ENCODE data around the gene BLOC1S4.

BLOC1S4 gene

GRCh38 chr4:6705646-6706045 lies 10.3 kb upstream of the BLOC1S4 start:
- WGBS, 2 donors (ENCODE audit: extremely low coverage in 2 of 2, insufficient read length in 2 of 2, insufficient replicate concordance in 1 of 2) = no CpG with 5 or more reads among the region's 2 CpGs
- no peak overlapping the region for H2BK5ac ChIP-seq (ENCODE audit: low read length)
- H3K4ac ChIP-seq (ENCODE audit: low read length) = no peak overlapping the region
- H3K79me1 ChIP-seq (ENCODE audit: low read depth, low read length) = peaks cover 10% of the 10 kb centered on the region
- H4K8ac ChIP-seq (ENCODE audit: low read depth, low read length) = no peak overlapping the region
- no peak overlapping the region for H3K14ac ChIP-seq (ENCODE audit: low read length)
- H3K27ac ChIP-seq (replicated peaks; ENCODE audit: low read length) = no peak overlapping the region
- H3K4me2 ChIP-seq (ENCODE audit: insufficient read depth, low read length, poor library complexity, severe bottlenecking) = no peak overlapping the region
- no peak overlapping the region for H2BK12ac ChIP-seq (ENCODE audit: low read length)
- H2AFZ ChIP-seq (ENCODE audit: low read length) = no peak overlapping the region
- no peak overlapping the region for H2BK120ac ChIP-seq (ENCODE audit: low read depth, low read length)
- H3K4me1 ChIP-seq (ENCODE audit: control insufficient read depth in 2 of 2, insufficient read depth in 1 of 2, low read depth in 1 of 2, low read length in 2 of 2) = peaks cover 7 to 12% of the 10 kb centered on the region in 2 donors
- no peak overlapping the region for H4K91ac ChIP-seq (ENCODE audit: low read depth, low read length, poor library complexity)
- peaks cover 11 to 63% of the 10 kb centered on the region in 2 donors for H3K9me3 ChIP-seq (replicated peaks in 1 of 2; ENCODE audit: control insufficient read depth in 2 of 2, insufficient read depth in 1 of 2, low read depth in 1 of 2, low read length in 2 of 2)
- no peaks in the 10 kb centered on the region for H3K27me3 ChIP-seq (ENCODE audit: control insufficient read depth in 3 of 3, insufficient read depth in 3 of 3, low read depth in 1 of 3, low read length in 3 of 3)
- no peak for DNase-seq (ENCODE audit: low spot score)
- H3K4me3 ChIP-seq (ENCODE audit: low read length in 2 of 2) = no peak overlapping the region
- H2BK15ac ChIP-seq (ENCODE audit: low read length) = no peak overlapping the region
- no peak overlapping the region for H3K23ac ChIP-seq (ENCODE audit: low read depth, low read length, poor library complexity)
- H3K9ac ChIP-seq (ENCODE audit: low read depth, low read length, poor library complexity) = no peak overlapping the region
- H3K36me3 ChIP-seq (replicated peaks in 1 of 2; ENCODE audit: control insufficient read depth in 2 of 2, insufficient read depth in 2 of 2, low read length in 2 of 2) = peaks cover 19 to 69% of the 10 kb centered on the region in 2 donors
- no peak overlapping the region for H3K18ac ChIP-seq (ENCODE audit: low read length)
- no peak overlapping the region for H2AK5ac ChIP-seq (ENCODE audit: low read depth, low read length)

- no peak overlapping the region for H3K4me3 ChIP-seq (ENCODE audit: low read length in 2 of 2)
- no peak overlapping the region for H4K91ac ChIP-seq (ENCODE audit: low read depth, low read length, poor library complexity)
- H3K36me3 ChIP-seq (replicated peaks in 1 of 2; ENCODE audit: control insufficient read depth in 2 of 2, insufficient read depth in 2 of 2, low read length in 2 of 2) = peaks cover 19 to 67% of the 10 kb centered on the region in 2 donors
These were observed 9.8 kb upstream of the BLOC1S4 start for GRCh38 chr4:6706173-6706572.

DNA sequence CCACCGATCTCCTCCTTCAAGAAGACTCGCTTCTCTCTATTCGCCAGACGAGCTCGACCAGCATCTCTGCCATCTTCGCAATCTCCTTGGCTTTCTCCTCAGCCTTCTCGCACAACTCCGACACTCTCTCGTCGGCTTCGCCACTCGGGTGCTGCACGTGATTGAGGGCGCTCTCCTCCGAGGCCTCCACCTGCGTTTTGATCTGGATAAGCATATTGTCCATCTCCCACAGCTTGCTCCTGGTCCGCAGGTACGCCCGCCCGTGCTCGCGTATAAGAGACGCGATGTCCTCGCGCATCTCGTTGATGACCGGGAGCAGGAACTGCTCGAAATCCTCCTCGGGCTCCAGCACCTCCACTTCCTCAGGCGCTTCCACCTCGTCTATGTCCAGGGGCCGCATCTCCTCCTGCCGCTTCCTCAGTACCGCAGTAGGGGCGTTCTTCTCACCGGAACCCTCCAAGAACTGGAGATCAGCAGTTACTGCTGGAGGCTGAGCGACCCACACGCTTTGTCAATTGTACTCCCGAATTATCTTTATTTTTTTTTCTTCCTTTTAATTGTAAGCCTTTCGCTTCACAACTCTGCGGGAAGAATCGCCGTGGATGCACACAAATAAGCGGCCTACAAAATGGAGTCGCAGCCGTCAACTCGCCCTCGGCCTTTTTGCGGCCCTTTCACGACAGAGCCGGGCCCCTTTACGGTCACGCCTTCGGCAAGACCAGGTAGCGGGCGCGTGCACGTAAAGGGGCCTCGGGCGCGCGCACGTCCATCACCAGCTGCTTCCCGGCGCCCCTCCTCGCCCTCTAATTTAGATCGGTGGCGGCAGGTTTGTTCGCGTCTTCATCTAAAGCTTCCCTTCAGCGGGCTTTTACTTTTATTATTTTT lies 6.5 kb upstream of the BLOC1S4 start, which contains the start of gene MRFAP1L1:
MRFAP1L1 (minus strand) TSS at position 636 of the 885 bp plus-strand sequence; CDS start at position 400, 236 bp downstream.
- WGBS, 2 donors (ENCODE audit: extremely low coverage in 2 of 2, insufficient read length in 2 of 2, insufficient replicate concordance in 1 of 2) = no CpG with 5 or more reads among the region's 72 CpGs
- Histone ChIP-seq H2BK5ac (ENCODE audit: low read length) (no peak within 1 kb of the TSS), H3K27ac (replicated peaks; ENCODE audit: low read length) (peak within 1 kb of the TSS; percentile 74), H3K18ac (ENCODE audit: low read length) (peak within 1 kb of the TSS; percentile 61), H2BK12ac (ENCODE audit: low read length) (no peak within 1 kb of the TSS), H3K79me1 (ENCODE audit: low read depth, low read length) (peaks cover 6% of the 10 kb centered on the region), H3K4me3 (ENCODE audit: low read length in 2 of 2) (peak within 1 kb of the TSS; percentile 92 to 100), H2AK5ac (ENCODE audit: low read depth, low read length) (peak within 1 kb of the TSS; percentile 23), H3K9ac (ENCODE audit: low read depth, low read length, poor library complexity) (peak within 1 kb of the TSS; percentile 95), H2BK120ac (ENCODE audit: low read depth, low read length) (no peak within 1 kb of the TSS), H3K14ac (ENCODE audit: low read length) (no peak within 1 kb of the TSS), H3K4me2 (ENCODE audit: insufficient read depth, low read length, poor library complexity, severe bottlenecking) (peak within 1 kb of the TSS; percentile 68), H4K91ac (ENCODE audit: low read depth, low read length, poor library complexity) (no peak within 1 kb of the TSS), H2AFZ (ENCODE audit: low read length) (peak within 1 kb of the TSS; percentile 96), H3K4ac (ENCODE audit: low read length) (no peak within 1 kb of the TSS), H3K4me1 (ENCODE audit: control insufficient read depth in 2 of 2, insufficient read depth in 1 of 2, low read depth in 1 of 2, low read length in 2 of 2) (peaks cover 7 to 12% of the 10 kb centered on the region in 2 donors), H2BK15ac (ENCODE audit: low read length) (no peak within 1 kb of the TSS), H3K23ac (ENCODE audit: low read depth, low read length, poor library complexity) (peak within 1 kb of the TSS; percentile 25), H4K8ac (ENCODE audit: low read depth, low read length) (no peak within 1 kb of the TSS), H3K27me3 (ENCODE audit: control insufficient read depth in 3 of 3, insufficient read depth in 3 of 3, low read depth in 1 of 3, low read length in 3 of 3) (peaks cover 0 to 2% (median 0%) of the 10 kb centered on the region in 3 experiments), H3K36me3 (replicated peaks in 1 of 2; ENCODE audit: control insufficient read depth in 2 of 2, insufficient read depth in 2 of 2, low read length in 2 of 2) (peaks cover 10 to 39% of the 10 kb centered on the region in 2 donors), H3K9me3 (replicated peaks in 1 of 2; ENCODE audit: control insufficient read depth in 2 of 2, insufficient read depth in 1 of 2, low read depth in 1 of 2, low read length in 2 of 2) (peaks cover 1 to 40% of the 10 kb centered on the region in 2 donors)
- peak; percentile 96 for DNase-seq (ENCODE audit: low spot score)

More at GRCh38 chr4:6706173-6706572, 9.8 kb upstream of the BLOC1S4 start:
- no CpG with 5 or more reads among the region's 5 CpGs for WGBS, 2 donors (ENCODE audit: extremely low coverage in 2 of 2, insufficient read length in 2 of 2, insufficient replicate concordance in 1 of 2)
- Histone ChIP-seq H3K14ac (ENCODE audit: low read length) (no peak overlapping the region), H2BK120ac (ENCODE audit: low read depth, low read length) (no peak overlapping the region), H4K8ac (ENCODE audit: low read depth, low read length) (no peak overlapping the region), H2AK5ac (ENCODE audit: low read depth, low read length) (no peak overlapping the region), H3K4me1 (ENCODE audit: control insufficient read depth in 2 of 2, insufficient read depth in 1 of 2, low read depth in 1 of 2, low read length in 2 of 2) (peaks cover 7 to 12% of the 10 kb centered on the region in 2 donors), H2AFZ (ENCODE audit: low read length) (no peak overlapping the region), H3K4me2 (ENCODE audit: insufficient read depth, low read length, poor library complexity, severe bottlenecking) (no peak overlapping the region), H3K27me3 (ENCODE audit: control insufficient read depth in 3 of 3, insufficient read depth in 3 of 3, low read depth in 1 of 3, low read length in 3 of 3) (no peaks in the 10 kb centered on the region), H2BK12ac (ENCODE audit: low read length) (no peak overlapping the region), H3K4ac (ENCODE audit: low read length) (no peak overlapping the region), H3K23ac (ENCODE audit: low read depth, low read length, poor library complexity) (no peak overlapping the region), H2BK15ac (ENCODE audit: low read length) (no peak overlapping the region), H3K79me1 (ENCODE audit: low read depth, low read length) (peaks cover 10% of the 10 kb centered on the region), H3K18ac (ENCODE audit: low read length) (no peak overlapping the region), H2BK5ac (ENCODE audit: low read length) (no peak overlapping the region), H3K9ac (ENCODE audit: low read depth, low read length, poor library complexity) (no peak overlapping the region), H3K9me3 (replicated peaks in 1 of 2; ENCODE audit: control insufficient read depth in 2 of 2, insufficient read depth in 1 of 2, low read depth in 1 of 2, low read length in 2 of 2) (peaks cover 11 to 65% of the 10 kb centered on the region in 2 donors), H3K27ac (replicated peaks; ENCODE audit: low read length) (no peak overlapping the region)
- no peak for DNase-seq (ENCODE audit: low spot score)

DNA sequence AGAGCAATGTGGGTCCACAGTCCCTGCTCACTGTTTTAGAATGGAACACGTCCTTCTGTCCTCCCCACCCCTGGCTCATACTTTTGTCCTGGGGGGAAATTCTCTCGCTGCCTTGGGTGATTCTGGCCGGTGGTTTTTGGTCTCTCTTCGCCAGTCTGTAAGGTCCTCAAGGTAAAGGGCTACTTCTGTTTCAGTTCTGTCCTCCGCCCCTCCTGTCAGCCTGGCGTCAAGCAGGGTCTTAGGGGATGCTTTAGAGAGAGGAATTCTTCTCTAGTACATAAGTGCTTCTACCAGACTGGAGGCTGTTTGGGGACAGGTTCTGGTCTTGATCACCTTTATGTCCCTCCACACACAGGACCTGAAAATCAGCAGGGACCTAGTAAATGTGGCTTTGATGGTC lies 5.7 kb upstream of the BLOC1S4 start:
- H3K4me3 ChIP-seq (ENCODE audit: low read length in 2 of 2) = peak overlapping the region; percentile 75 to 100
- no peak overlapping the region for H3K9ac ChIP-seq (ENCODE audit: low read depth, low read length, poor library complexity)
- H2BK12ac ChIP-seq (ENCODE audit: low read length) = no peak overlapping the region
- H3K23ac ChIP-seq (ENCODE audit: low read depth, low read length, poor library complexity) = no peak overlapping the region
- H4K91ac ChIP-seq (ENCODE audit: low read depth, low read length, poor library complexity) = no peak overlapping the region
- H3K18ac ChIP-seq (ENCODE audit: low read length) = no peak overlapping the region
- no peak overlapping the region for H3K4ac ChIP-seq (ENCODE audit: low read length)
- H3K79me1 ChIP-seq (ENCODE audit: low read depth, low read length) = peaks cover 6% of the 10 kb centered on the region
- H3K4me1 ChIP-seq (ENCODE audit: control insufficient read depth in 2 of 2, insufficient read depth in 1 of 2, low read depth in 1 of 2, low read length in 2 of 2) = peaks cover 7 to 12% of the 10 kb centered on the region in 2 donors
- DNase-seq (ENCODE audit: low spot score) = no peak
- no peak overlapping the region for H2BK15ac ChIP-seq (ENCODE audit: low read length)
- H2BK5ac ChIP-seq (ENCODE audit: low read length) = no peak overlapping the region
- no peak overlapping the region for H3K27ac ChIP-seq (replicated peaks; ENCODE audit: low read length)
- H2BK120ac ChIP-seq (ENCODE audit: low read depth, low read length) = no peak overlapping the region
- H2AFZ ChIP-seq (ENCODE audit: low read length) = peak overlapping the region; percentile 96
- H3K14ac ChIP-seq (ENCODE audit: low read length) = no peak overlapping the region
- no peak overlapping the region for H2AK5ac ChIP-seq (ENCODE audit: low read depth, low read length)
- H3K27me3 ChIP-seq (ENCODE audit: control insufficient read depth in 3 of 3, insufficient read depth in 3 of 3, low read depth in 1 of 3, low read length in 3 of 3) = peaks cover 0 to 2% (median 0%) of the 10 kb centered on the region in 3 experiments
- H3K9me3 ChIP-seq (replicated peaks in 1 of 2; ENCODE audit: control insufficient read depth in 2 of 2, insufficient read depth in 1 of 2, low read depth in 1 of 2, low read length in 2 of 2) = peaks cover 1 to 32% of the 10 kb centered on the region in 2 donors
- H3K4me2 ChIP-seq (ENCODE audit: insufficient read depth, low read length, poor library complexity, severe bottlenecking) = peak overlapping the region; percentile 68
- H4K8ac ChIP-seq (ENCODE audit: low read depth, low read length) = no peak overlapping the region
- WGBS, 2 donors (ENCODE audit: extremely low coverage in 2 of 2, insufficient read length in 2 of 2, insufficient replicate concordance in 1 of 2) = no CpG with 5 or more reads among the region's 6 CpGs
- H3K36me3 ChIP-seq (replicated peaks in 1 of 2; ENCODE audit: control insufficient read depth in 2 of 2, insufficient read depth in 2 of 2, low read length in 2 of 2) = peaks cover 10 to 31% of the 10 kb centered on the region in 2 donors

Measured in neuronal stem cell (in vitro differentiated cells).